ENCODE measurements around the gene VAV1.
"Not testable (repeated sequence)": the region's sequence is repeated elsewhere in the genome, so short reads cannot be mapped to it uniquely, and the experiment has no call there.

Gene VAV1

GRCh38 chr19:6754653-6755463, 17.6 kb upstream of the VAV1 start:
- in situ Hi-C loops (cut with HindIII; ENCODE audit: low sequenced_read_pairs) = no loop called here

GRCh38 chr19:6760606-6761005, 11.9 kb upstream of the VAV1 start:
- in situ Hi-C loops (cut with HindIII; ENCODE audit: low sequenced_read_pairs) = no loop called here

GRCh38 chr19:6761053-6761676, 11.3 kb upstream of the VAV1 start:
- in situ Hi-C loops (cut with HindIII; ENCODE audit: low sequenced_read_pairs) = no loop called here

GRCh38 chr19:6762253-6762797, 10.2 kb upstream of the VAV1 start:
- in situ Hi-C loops (cut with HindIII; ENCODE audit: low sequenced_read_pairs) = not testable (repeated sequence)

- in situ Hi-C loops (cut with HindIII; ENCODE audit: low sequenced_read_pairs) = no loop called here
Measured at GRCh38 chr19:6765738-6766356, 6.7 kb upstream of the VAV1 start.

GRCh38 chr19:6766357-6767080, 6.0 kb upstream of the VAV1 start:
- in situ Hi-C loops (cut with HindIII; ENCODE audit: low sequenced_read_pairs) = no loop called here

- in situ Hi-C loops (cut with HindIII; ENCODE audit: low sequenced_read_pairs) = no loop called here
Measured at GRCh38 chr19:6767081-6767356, 5.5 kb upstream of the VAV1 start.

GRCh38 chr19:6767357-6768235, 4.9 kb upstream of the VAV1 start, which contains the start of gene SH2D3A:
Gene SH2D3A (minus strand): TSS chr19:6767435. CDS start chr19:6763748, 3,687 bp downstream.
- in situ Hi-C loops (cut with HindIII; ENCODE audit: low sequenced_read_pairs) = no loop called here

- in situ Hi-C loops (cut with HindIII; ENCODE audit: low sequenced_read_pairs) = no loop called here
Measured at GRCh38 chr19:6768236-6768785, 4.2 kb upstream of the VAV1 start.

GRCh38 chr19:6769006-6769619, 3.4 kb upstream of the VAV1 start:
- in situ Hi-C loops (cut with HindIII; ENCODE audit: low sequenced_read_pairs) = no loop called here

GRCh38 chr19:6771648-6772027, 870 bp upstream of the VAV1 start:
- in situ Hi-C loops (cut with HindIII; ENCODE audit: low sequenced_read_pairs) = not testable (repeated sequence)

- in situ Hi-C loops (cut with HindIII; ENCODE audit: low sequenced_read_pairs) = no loop called here
Measured at GRCh38 chr19:6772866-6773322, 386 bp downstream of the VAV1 start.

- in situ Hi-C loops (cut with HindIII; ENCODE audit: low sequenced_read_pairs) = no loop called here
Measured at GRCh38 chr19:6773323-6773931, 919 bp downstream of the VAV1 start.

GRCh38 chr19:6774821-6775707, 2.6 kb downstream of the VAV1 start:
- in situ Hi-C loops (cut with HindIII; ENCODE audit: low sequenced_read_pairs) = no loop called here

- in situ Hi-C loops (cut with HindIII; ENCODE audit: low sequenced_read_pairs) = not testable (repeated sequence)
Measured at GRCh38 chr19:6776045-6776444, 3.5 kb downstream of the VAV1 start.

GRCh38 chr19:6776999-6777398, 4.5 kb downstream of the VAV1 start:
- in situ Hi-C loops (cut with HindIII; ENCODE audit: low sequenced_read_pairs) = no loop called here

- in situ Hi-C loops (cut with HindIII; ENCODE audit: low sequenced_read_pairs) = no loop called here
Measured at GRCh38 chr19:6777434-6777833, 4.9 kb downstream of the VAV1 start.

- in situ Hi-C loops (cut with HindIII; ENCODE audit: low sequenced_read_pairs) = no loop called here
Measured at GRCh38 chr19:6778386-6778785, 5.9 kb downstream of the VAV1 start.

Data from endothelial cell of hepatic sinusoid (primary cell).